ENCODE data around the gene MTUS2. TPM values are rescaled to one million over a fixed set of nuclear protein-coding genes. Genes with fewer than 3 reads are reported as not detected.

The MTUS2 gene
- total RNA-seq, 6 donors from 2014 or later, result 0.11 to 1.6 (median 0.20) TPM; not detected in 1

DNA sequence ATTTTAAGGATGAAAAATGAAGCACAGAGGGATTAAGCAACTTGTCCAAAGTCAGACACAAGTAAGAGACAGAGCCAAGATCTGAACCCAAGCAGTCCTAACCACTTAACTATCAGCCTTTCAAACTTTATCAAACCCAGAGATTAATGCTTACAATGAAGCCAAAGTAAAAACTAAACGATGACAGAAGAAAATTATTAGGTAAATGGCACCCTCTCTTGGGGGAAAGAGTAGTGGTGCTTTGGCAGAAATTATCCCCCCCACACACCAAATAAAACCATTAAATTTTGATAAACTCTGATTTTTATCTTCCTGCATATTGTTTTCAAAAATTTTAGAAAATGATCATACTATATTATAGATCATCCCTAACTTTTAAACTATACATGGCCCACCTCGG, 446.1 kb downstream of the MTUS2 start:
- H3K27me3 ChIP-seq, result no peaks in the 10 kb centered on the region
- no peaks in the 10 kb centered on the region for H3K9me3 ChIP-seq
- ATAC-seq (ENCODE audit: low FRiP score in 2 of 2) (no peak), DNase-seq (no peak)
- no peak for TF ChIP-seq POLR2A (IDR thresholded peaks at IDR 0.05)
- H3K4me3 ChIP-seq, result no peak overlapping the region
- H3K27ac ChIP-seq, result no peak overlapping the region
- H3K36me3 ChIP-seq, result no peaks in the 10 kb centered on the region
- no peaks in the 10 kb centered on the region for H3K4me1 ChIP-seq
- 57 to 69% methylated on average over 2 of the region's 2 CpGs for WGBS, 2 donors

DNA sequence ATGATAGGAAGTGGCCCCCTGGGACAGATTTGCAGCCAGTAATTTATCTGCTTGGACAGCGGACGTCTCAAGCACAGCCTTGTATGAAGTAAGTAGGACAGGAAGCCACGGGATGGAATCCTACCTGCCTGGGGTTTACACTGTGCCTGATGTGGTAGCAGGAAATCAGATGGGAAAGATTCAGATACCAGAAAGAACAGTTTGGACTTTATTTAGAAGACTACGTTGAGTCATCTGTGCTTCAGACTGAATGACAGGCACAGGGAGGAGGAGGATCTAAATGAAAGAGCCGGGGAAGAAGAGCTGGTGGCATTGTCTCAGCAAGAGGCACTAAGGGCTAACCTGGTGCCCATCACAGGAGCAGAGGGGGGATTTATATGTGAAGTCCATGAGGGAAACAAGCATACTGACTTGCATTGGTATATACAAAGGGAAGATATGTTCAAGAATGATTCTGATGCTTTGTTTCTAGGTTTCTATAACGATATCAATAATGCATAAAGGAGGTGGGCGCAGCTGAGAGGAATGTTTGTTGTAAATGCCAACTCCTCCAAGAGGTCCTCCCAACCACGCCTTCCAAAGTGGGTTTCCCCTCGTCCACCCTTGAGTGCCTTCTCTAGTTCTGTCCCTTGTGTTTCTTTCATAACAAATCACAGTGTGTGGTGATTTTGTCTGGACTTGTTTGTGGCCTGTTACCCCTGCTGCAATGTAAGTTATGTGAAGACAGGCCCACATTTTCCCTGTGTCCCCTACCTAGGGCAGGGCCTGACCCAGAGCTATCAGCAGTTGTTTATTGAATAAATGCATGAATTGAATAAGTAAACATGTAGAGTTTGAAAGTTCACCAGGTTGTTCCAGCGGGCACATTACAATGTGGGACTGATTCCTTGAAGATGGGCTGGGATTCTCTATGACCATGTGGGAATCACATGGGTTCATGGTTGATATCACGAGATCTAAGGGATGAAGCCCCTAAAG, 446.9 kb downstream of the MTUS2 start:
- 74 to 77% methylated on average over 11 of the region's 11 CpGs for WGBS, 2 donors
- Histone ChIP-seq H3K4me3 (no peak overlapping the region), H3K4me1 (no peaks in the 10 kb centered on the region), H3K36me3 (no peaks in the 10 kb centered on the region), H3K27ac (no peak overlapping the region), H3K9me3 (no peaks in the 10 kb centered on the region), H3K27me3 (no peaks in the 10 kb centered on the region)
- TF ChIP-seq EP300 (IDR thresholded peaks at IDR 0.05), result no peak
- TF ChIP-seq, protein P1, sequence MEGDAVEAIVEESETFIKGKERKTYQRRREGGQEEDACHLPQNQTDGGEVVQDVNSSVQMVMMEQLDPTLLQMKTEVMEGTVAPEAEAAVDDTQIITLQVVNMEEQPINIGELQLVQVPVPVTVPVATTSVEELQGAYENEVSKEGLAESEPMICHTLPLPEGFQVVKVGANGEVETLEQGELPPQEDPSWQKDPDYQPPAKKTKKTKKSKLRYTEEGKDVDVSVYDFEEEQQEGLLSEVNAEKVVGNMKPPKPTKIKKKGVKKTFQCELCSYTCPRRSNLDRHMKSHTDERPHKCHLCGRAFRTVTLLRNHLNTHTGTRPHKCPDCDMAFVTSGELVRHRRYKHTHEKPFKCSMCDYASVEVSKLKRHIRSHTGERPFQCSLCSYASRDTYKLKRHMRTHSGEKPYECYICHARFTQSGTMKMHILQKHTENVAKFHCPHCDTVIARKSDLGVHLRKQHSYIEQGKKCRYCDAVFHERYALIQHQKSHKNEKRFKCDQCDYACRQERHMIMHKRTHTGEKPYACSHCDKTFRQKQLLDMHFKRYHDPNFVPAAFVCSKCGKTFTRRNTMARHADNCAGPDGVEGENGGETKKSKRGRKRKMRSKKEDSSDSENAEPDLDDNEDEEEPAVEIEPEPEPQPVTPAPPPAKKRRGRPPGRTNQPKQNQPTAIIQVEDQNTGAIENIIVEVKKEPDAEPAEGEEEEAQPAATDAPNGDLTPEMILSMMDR (IDR thresholded peaks at IDR 0.05), result no peak
- no peak for TF ChIP-seq POLR2A (IDR thresholded peaks at IDR 0.05)
- TF ChIP-seq POLR2AphosphoS5 (IDR thresholded peaks at IDR 0.05), result no peak
- no peak for DNase-seq
- ATAC-seq (ENCODE audit: low FRiP score in 2 of 2), result no peak

DNA sequence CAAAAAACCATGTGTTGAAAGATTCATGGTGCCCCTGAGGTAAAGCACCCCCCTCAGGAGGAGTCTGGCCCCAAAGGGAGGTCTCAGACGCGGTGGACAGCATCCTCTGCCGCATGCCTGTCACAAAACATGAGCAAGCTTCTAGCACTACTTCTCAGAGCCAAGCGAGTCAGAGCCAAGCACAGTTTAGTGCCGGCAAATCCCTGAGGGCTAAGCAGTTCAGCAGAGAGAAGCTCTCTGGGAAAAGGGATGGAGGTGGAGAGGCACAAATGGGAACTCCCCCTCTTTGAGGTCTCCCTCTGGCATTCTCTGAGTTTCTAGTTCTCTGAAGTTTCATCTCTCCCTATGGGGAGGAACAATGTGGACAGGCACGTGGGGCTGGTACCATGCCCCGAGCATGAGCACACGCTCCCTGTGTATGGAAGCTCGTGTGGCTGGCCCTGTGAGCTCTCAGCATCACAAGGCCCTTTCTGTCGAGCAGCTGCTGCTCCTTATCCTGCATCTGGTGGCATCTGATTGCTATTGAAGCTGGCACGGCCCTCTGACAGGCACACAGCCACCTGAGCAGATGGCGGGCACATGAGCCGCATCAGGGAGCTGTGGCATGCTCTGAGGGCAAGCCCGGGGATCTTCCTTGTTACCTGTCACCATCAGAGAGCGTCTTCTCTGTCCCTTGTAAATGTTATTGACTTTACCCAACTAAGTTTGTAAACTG, 450.3 kb downstream of the MTUS2 start:
- no peak overlapping the region for H3K27ac ChIP-seq
- H3K27me3 ChIP-seq, result no peaks in the 10 kb centered on the region
- no peak for ATAC-seq (ENCODE audit: low FRiP score in 2 of 2)
- no peaks in the 10 kb centered on the region for H3K36me3 ChIP-seq
- H3K4me3 ChIP-seq, result no peak overlapping the region
- no peaks in the 10 kb centered on the region for H3K9me3 ChIP-seq
- DNase-seq, result peak in 1 of 2 donors; percentile 18
- WGBS, 2 donors, result 81 to 84% methylated on average over 14 to 15 of the region's 15 CpGs
- TF ChIP-seq, protein P1 (IDR thresholded peaks at IDR 0.05), result no peak
- TF ChIP-seq POLR2AphosphoS5 (IDR thresholded peaks at IDR 0.05) (no peak), POLR2A (IDR thresholded peaks at IDR 0.05) (no peak), EP300 (IDR thresholded peaks at IDR 0.05) (no peak)
- no peaks in the 10 kb centered on the region for H3K4me1 ChIP-seq

DNA sequence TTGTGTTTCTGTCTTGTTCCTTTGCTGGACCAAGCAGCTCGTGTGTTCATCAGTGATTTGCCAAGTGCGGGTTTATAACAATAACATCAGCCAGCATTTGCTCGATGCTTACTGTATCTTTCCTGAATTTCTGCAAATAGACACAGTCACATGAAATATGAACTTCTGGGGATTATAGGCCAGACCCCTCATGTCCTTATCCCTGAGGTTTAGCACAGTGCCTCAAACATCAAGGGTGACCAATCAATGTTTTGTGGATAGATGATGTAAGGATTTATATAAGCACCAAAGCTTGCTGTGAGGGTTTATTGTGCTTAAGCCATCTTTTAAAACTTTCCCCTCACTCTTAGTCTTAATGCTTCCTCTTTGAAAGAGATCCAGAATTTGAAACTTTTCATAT, 451.5 kb downstream of the MTUS2 start:
- Histone ChIP-seq H3K9me3 (no peaks in the 10 kb centered on the region), H3K27me3 (no peaks in the 10 kb centered on the region), H3K36me3 (no peaks in the 10 kb centered on the region), H3K4me1 (no peaks in the 10 kb centered on the region), H3K4me3 (no peak overlapping the region), H3K27ac (no peak overlapping the region)
- no peak for TF ChIP-seq POLR2AphosphoS5 (IDR thresholded peaks at IDR 0.05)
- WGBS, 2 donors, result 43 to 54% methylated on average over 3 of the region's 3 CpGs
- no peak for DNase-seq
- ATAC-seq (ENCODE audit: low FRiP score in 2 of 2), result no peak

DNA sequence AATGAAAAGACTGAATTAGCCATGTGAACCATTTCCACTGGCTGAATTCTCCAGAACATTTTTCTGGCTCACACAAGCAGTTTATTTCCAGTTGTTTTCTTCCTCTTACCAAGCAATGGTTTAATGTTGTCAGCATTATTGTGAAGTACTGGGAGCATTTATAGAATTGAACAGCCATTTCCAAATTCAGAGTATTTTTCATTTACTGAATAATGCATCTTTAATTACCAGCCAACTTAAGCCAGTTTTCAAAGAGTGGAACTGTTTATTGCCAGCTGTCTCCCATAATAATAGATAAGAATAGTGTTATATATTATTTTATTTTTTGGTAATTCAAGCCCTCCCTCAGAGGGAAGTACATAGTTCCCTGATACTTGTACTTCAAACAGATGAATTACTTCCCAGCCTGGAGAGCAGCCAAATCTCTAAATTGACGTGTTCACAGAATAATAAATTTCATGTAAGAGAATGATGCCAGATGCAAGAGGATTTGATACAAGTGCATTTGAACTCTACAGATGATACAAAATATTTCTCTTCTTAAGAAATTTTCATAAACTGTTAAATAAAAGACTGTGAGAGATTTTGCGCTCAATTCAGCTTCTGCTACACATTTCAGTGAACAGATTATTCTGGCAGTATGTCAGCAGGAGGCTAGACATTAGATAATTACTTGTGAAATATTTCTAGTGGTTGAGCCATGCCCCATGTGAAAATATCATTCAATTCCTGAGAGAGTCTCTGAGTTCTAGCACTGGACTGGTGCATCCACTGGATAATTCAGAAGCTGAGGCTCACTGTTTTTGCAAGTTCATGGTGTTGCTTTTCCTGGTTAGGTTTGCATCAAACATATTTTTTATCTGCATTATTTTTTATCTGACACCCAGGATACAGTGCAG, 459.5 kb downstream of the MTUS2 start:
- ATAC-seq (ENCODE audit: low FRiP score in 2 of 2) (no peak), DNase-seq (no peak)
- 47% methylated on average over 2 of the region's 2 CpGs for WGBS, 2 donors
- no peaks in the 10 kb centered on the region for H3K27me3 ChIP-seq
- no peak overlapping the region for H3K4me3 ChIP-seq
- no peak overlapping the region for H3K27ac ChIP-seq
- H3K9me3 ChIP-seq, result no peaks in the 10 kb centered on the region
- no peaks in the 10 kb centered on the region for H3K4me1 ChIP-seq
- TF ChIP-seq EP300 (IDR thresholded peaks at IDR 0.05) (no peak), POLR2AphosphoS5 (IDR thresholded peaks at IDR 0.05) (no peak)
- no peaks in the 10 kb centered on the region for H3K36me3 ChIP-seq
